ENCODE measurements around the gene KCNJ6. TPM values are rescaled to one million over a fixed set of nuclear protein-coding genes. Genes with fewer than 3 reads are reported as not detected.

KCNJ6 gene
- total RNA-seq, 1 donor from 2014 or later, result 0.52 TPM

GRCh38 chr21:37833301-37833700 is 83.0 kb downstream of the KCNJ6 start:
- H3K27ac ChIP-seq (ENCODE audit: low read depth, low read length), result no peak overlapping the region
- H3K36me3 ChIP-seq (ENCODE audit: control insufficient read depth in 3 of 3, insufficient read depth in 3 of 3, low read length in 3 of 3), result no peaks in the 10 kb centered on the region
- H3K27me3 ChIP-seq (ENCODE audit: control insufficient read depth in 3 of 3, insufficient read depth in 3 of 3, low read length in 3 of 3), result peaks cover 0 to 7% (median 7%) of the 10 kb centered on the region in 3 donors
- H3K9me3 ChIP-seq (ENCODE audit: control insufficient read depth in 3 of 3, low read length in 3 of 3), result no peaks in the 10 kb centered on the region
- no peaks in the 10 kb centered on the region for H3K4me1 ChIP-seq (ENCODE audit: control insufficient read depth in 3 of 3, insufficient read depth in 3 of 3, low read length in 3 of 3)
- H3K9ac ChIP-seq (ENCODE audit: low read depth in 1 of 3, low read length in 3 of 3), result no peak overlapping the region
- H3K4me3 ChIP-seq (ENCODE audit: low read length in 3 of 3), result no peak overlapping the region

GRCh38 chr21:37829447-37829846 is 86.8 kb downstream of the KCNJ6 start:
- no peaks in the 10 kb centered on the region for H3K9me3 ChIP-seq (ENCODE audit: control insufficient read depth in 3 of 3, low read length in 3 of 3)
- no peak overlapping the region for H3K4me3 ChIP-seq (ENCODE audit: low read length in 3 of 3)
- no peaks in the 10 kb centered on the region for H3K36me3 ChIP-seq (ENCODE audit: control insufficient read depth in 3 of 3, insufficient read depth in 3 of 3, low read length in 3 of 3)
- H3K27me3 ChIP-seq (ENCODE audit: control insufficient read depth in 3 of 3, insufficient read depth in 3 of 3, low read length in 3 of 3), result peaks cover 0 to 7% (median 4%) of the 10 kb centered on the region in 3 donors
- H3K4me1 ChIP-seq (ENCODE audit: control insufficient read depth in 3 of 3, insufficient read depth in 3 of 3, low read length in 3 of 3), result no peaks in the 10 kb centered on the region
- no peak overlapping the region for H3K27ac ChIP-seq (ENCODE audit: low read depth, low read length)
- H3K9ac ChIP-seq (ENCODE audit: low read depth in 1 of 3, low read length in 3 of 3), result no peak overlapping the region

- H3K36me3 ChIP-seq (ENCODE audit: control insufficient read depth in 3 of 3, insufficient read depth in 3 of 3, low read length in 3 of 3), result no peaks in the 10 kb centered on the region
Measured at GRCh38 chr21:37828991-37829390, 87.3 kb downstream of the KCNJ6 start.

GRCh38 chr21:37828556-37828955 is 87.7 kb downstream of the KCNJ6 start:
- H3K9ac ChIP-seq (ENCODE audit: low read depth in 1 of 3, low read length in 3 of 3), result no peak overlapping the region
- H3K27me3 ChIP-seq (ENCODE audit: control insufficient read depth in 3 of 3, insufficient read depth in 3 of 3, low read length in 3 of 3), result peaks cover 0 to 7% (median 4%) of the 10 kb centered on the region in 3 donors

More at GRCh38 chr21:37828991-37829390, 87.3 kb downstream of the KCNJ6 start:
- Histone ChIP-seq H3K4me3 (ENCODE audit: low read length in 3 of 3) (no peak overlapping the region), H3K9me3 (ENCODE audit: control insufficient read depth in 3 of 3, low read length in 3 of 3) (no peaks in the 10 kb centered on the region), H3K27me3 (ENCODE audit: control insufficient read depth in 3 of 3, insufficient read depth in 3 of 3, low read length in 3 of 3) (peaks cover 0 to 7% (median 4%) of the 10 kb centered on the region in 3 donors), H3K27ac (ENCODE audit: low read depth, low read length) (no peak overlapping the region), H3K9ac (ENCODE audit: low read depth in 1 of 3, low read length in 3 of 3) (no peak overlapping the region), H3K4me1 (ENCODE audit: control insufficient read depth in 3 of 3, insufficient read depth in 3 of 3, low read length in 3 of 3) (no peaks in the 10 kb centered on the region)

GRCh38 chr21:37827913-37828312 is 88.3 kb downstream of the KCNJ6 start:
- no peaks in the 10 kb centered on the region for H3K9me3 ChIP-seq (ENCODE audit: control insufficient read depth in 3 of 3, low read length in 3 of 3)
- H3K36me3 ChIP-seq (ENCODE audit: control insufficient read depth in 3 of 3, insufficient read depth in 3 of 3, low read length in 3 of 3), result no peaks in the 10 kb centered on the region
- H3K4me3 ChIP-seq (ENCODE audit: low read length in 3 of 3), result no peak overlapping the region
- peaks cover 0 to 5% (median 4%) of the 10 kb centered on the region in 3 donors for H3K27me3 ChIP-seq (ENCODE audit: control insufficient read depth in 3 of 3, insufficient read depth in 3 of 3, low read length in 3 of 3)
- H3K9ac ChIP-seq (ENCODE audit: low read depth in 1 of 3, low read length in 3 of 3), result no peak overlapping the region
- no peaks in the 10 kb centered on the region for H3K4me1 ChIP-seq (ENCODE audit: control insufficient read depth in 3 of 3, insufficient read depth in 3 of 3, low read length in 3 of 3)
- H3K27ac ChIP-seq (ENCODE audit: low read depth, low read length), result no peak overlapping the region

More at GRCh38 chr21:37828556-37828955, 87.7 kb downstream of the KCNJ6 start:
- H3K4me3 ChIP-seq (ENCODE audit: low read length in 3 of 3), result no peak overlapping the region
- H3K4me1 ChIP-seq (ENCODE audit: control insufficient read depth in 3 of 3, insufficient read depth in 3 of 3, low read length in 3 of 3), result no peaks in the 10 kb centered on the region
- H3K27ac ChIP-seq (ENCODE audit: low read depth, low read length), result no peak overlapping the region
- no peaks in the 10 kb centered on the region for H3K9me3 ChIP-seq (ENCODE audit: control insufficient read depth in 3 of 3, low read length in 3 of 3)
- H3K36me3 ChIP-seq (ENCODE audit: control insufficient read depth in 3 of 3, insufficient read depth in 3 of 3, low read length in 3 of 3), result no peaks in the 10 kb centered on the region

- Histone ChIP-seq H3K36me3 (ENCODE audit: control insufficient read depth in 3 of 3, insufficient read depth in 3 of 3, low read length in 3 of 3) (no peaks in the 10 kb centered on the region), H3K4me1 (ENCODE audit: control insufficient read depth in 3 of 3, insufficient read depth in 3 of 3, low read length in 3 of 3) (no peaks in the 10 kb centered on the region), H3K4me3 (ENCODE audit: low read length in 3 of 3) (no peak overlapping the region), H3K9me3 (ENCODE audit: control insufficient read depth in 3 of 3, low read length in 3 of 3) (no peaks in the 10 kb centered on the region), H3K27me3 (ENCODE audit: control insufficient read depth in 3 of 3, insufficient read depth in 3 of 3, low read length in 3 of 3) (peaks cover 0 to 15% (median 0%) of the 10 kb centered on the region in 3 donors), H3K27ac (ENCODE audit: low read depth, low read length) (no peak overlapping the region), H3K9ac (ENCODE audit: low read depth in 1 of 3, low read length in 3 of 3) (no peak overlapping the region)
Measured at GRCh38 chr21:37821786-37822450, 94.3 kb downstream of the KCNJ6 start.

GRCh38 chr21:37821092-37821491 is 95.2 kb downstream of the KCNJ6 start:
- no peak overlapping the region for H3K9ac ChIP-seq (ENCODE audit: low read depth in 1 of 3, low read length in 3 of 3)
- H3K4me3 ChIP-seq (ENCODE audit: low read length in 3 of 3), result no peak overlapping the region
- no peak overlapping the region for H3K27ac ChIP-seq (ENCODE audit: low read depth, low read length)
- H3K9me3 ChIP-seq (ENCODE audit: control insufficient read depth in 3 of 3, low read length in 3 of 3), result no peaks in the 10 kb centered on the region
- H3K36me3 ChIP-seq (ENCODE audit: control insufficient read depth in 3 of 3, insufficient read depth in 3 of 3, low read length in 3 of 3), result no peaks in the 10 kb centered on the region
- no peaks in the 10 kb centered on the region for H3K4me1 ChIP-seq (ENCODE audit: control insufficient read depth in 3 of 3, insufficient read depth in 3 of 3, low read length in 3 of 3)
- peaks cover 0 to 15% (median 0%) of the 10 kb centered on the region in 3 donors for H3K27me3 ChIP-seq (ENCODE audit: control insufficient read depth in 3 of 3, insufficient read depth in 3 of 3, low read length in 3 of 3)

GRCh38 chr21:37819372-37819771 is 96.9 kb downstream of the KCNJ6 start:
- Histone ChIP-seq H3K36me3 (ENCODE audit: control insufficient read depth in 3 of 3, insufficient read depth in 3 of 3, low read length in 3 of 3) (no peaks in the 10 kb centered on the region), H3K9me3 (ENCODE audit: control insufficient read depth in 3 of 3, low read length in 3 of 3) (no peaks in the 10 kb centered on the region), H3K4me3 (ENCODE audit: low read length in 3 of 3) (no peak overlapping the region), H3K9ac (ENCODE audit: low read depth in 1 of 3, low read length in 3 of 3) (no peak overlapping the region), H3K27me3 (ENCODE audit: control insufficient read depth in 3 of 3, insufficient read depth in 3 of 3, low read length in 3 of 3) (peaks cover 0 to 15% (median 0%) of the 10 kb centered on the region in 3 donors), H3K4me1 (ENCODE audit: control insufficient read depth in 3 of 3, insufficient read depth in 3 of 3, low read length in 3 of 3) (no peaks in the 10 kb centered on the region), H3K27ac (ENCODE audit: low read depth, low read length) (no peak overlapping the region)

- no peak overlapping the region for H3K9ac ChIP-seq (ENCODE audit: low read depth in 1 of 3, low read length in 3 of 3)
- H3K27ac ChIP-seq (ENCODE audit: low read depth, low read length), result no peak overlapping the region
- no peaks in the 10 kb centered on the region for H3K36me3 ChIP-seq (ENCODE audit: control insufficient read depth in 3 of 3, insufficient read depth in 3 of 3, low read length in 3 of 3)
- peaks cover 0 to 10% (median 0%) of the 10 kb centered on the region in 3 donors for H3K27me3 ChIP-seq (ENCODE audit: control insufficient read depth in 3 of 3, insufficient read depth in 3 of 3, low read length in 3 of 3)
- H3K4me3 ChIP-seq (ENCODE audit: low read length in 3 of 3), result no peak overlapping the region
- no peaks in the 10 kb centered on the region for H3K4me1 ChIP-seq (ENCODE audit: control insufficient read depth in 3 of 3, insufficient read depth in 3 of 3, low read length in 3 of 3)
- peaks cover 0 to 3% (median 2%) of the 10 kb centered on the region in 3 donors for H3K9me3 ChIP-seq (ENCODE audit: control insufficient read depth in 3 of 3, low read length in 3 of 3)
Measured at GRCh38 chr21:37817242-37817641, 99.0 kb downstream of the KCNJ6 start.

- Histone ChIP-seq H3K4me1 (ENCODE audit: control insufficient read depth in 3 of 3, insufficient read depth in 3 of 3, low read length in 3 of 3) (no peaks in the 10 kb centered on the region), H3K27me3 (ENCODE audit: control insufficient read depth in 3 of 3, insufficient read depth in 3 of 3, low read length in 3 of 3) (peaks cover 0 to 4% (median 0%) of the 10 kb centered on the region in 3 donors), H3K9me3 (ENCODE audit: control insufficient read depth in 3 of 3, low read length in 3 of 3) (peaks cover 0 to 3% (median 2%) of the 10 kb centered on the region in 3 donors), H3K36me3 (ENCODE audit: control insufficient read depth in 3 of 3, insufficient read depth in 3 of 3, low read length in 3 of 3) (no peaks in the 10 kb centered on the region), H3K27ac (ENCODE audit: low read depth, low read length) (no peak overlapping the region), H3K4me3 (ENCODE audit: low read length in 3 of 3) (no peak overlapping the region), H3K9ac (ENCODE audit: low read depth in 1 of 3, low read length in 3 of 3) (no peak overlapping the region)
Measured at GRCh38 chr21:37815893-37816292, 100.4 kb downstream of the KCNJ6 start.

All from skeletal muscle tissue (tissue), 4 donors.